Neural cell (in vitro differentiated cells): ENCODE results near the gene MADCAM1.

Source experiments
- CTCF ChIP-seq: fragments of 450-650 bp; IDR thresholded peaks from 2 replicates; pipeline ENCODE4 v1.5.1; 2014; ENCODE audit warnings: antibody characterized with exemption, mild to moderate bottlenecking, moderate library complexity; ENCODE audit not compliant: poor library complexity, severe bottlenecking
- EP300 ChIP-seq: fragments of 450-650 bp; conservative IDR thresholded peaks from 2 replicates; pipeline ENCODE4 v1.6.1; 2014; ENCODE audit warnings: antibody characterized with exemption, mild to moderate bottlenecking, moderate library complexity; ENCODE audit not compliant: poor library complexity, severe bottlenecking
- EZH2 ChIP-seq: fragments of 200-600, 300-800 bp; shearing (Covaris generic), sonication (generic); IDR thresholded peaks from 2 replicates; pipeline ENCODE4 v1.6.1; 2014; ENCODE audit warnings: antibody characterized with exemption, low read length, borderline replicate concordance, mild to moderate bottlenecking; ENCODE audit not compliant: insufficient read depth, poor library complexity, severe bottlenecking
- MXI1 ChIP-seq: fragments of 450-650 bp; conservative IDR thresholded peaks from 2 replicates; pipeline ENCODE4 v1.6.1; 2014; ENCODE audit warnings: antibody characterized with exemption, mild to moderate bottlenecking; ENCODE audit not compliant: poor library complexity, severe bottlenecking
- POLR2AphosphoS5 ChIP-seq: IDR thresholded peaks from 2 replicates; pipeline ENCODE4 v1.6.1; 2012
- RAD21 ChIP-seq: fragments of 450-650 bp; conservative IDR thresholded peaks from 2 replicates; pipeline ENCODE4 v1.6.1; 2014; ENCODE audit warnings: antibody characterized with exemption, mild to moderate bottlenecking, moderate library complexity
- REST ChIP-seq: IDR thresholded peaks from 2 replicates; pipeline ENCODE4 v1.6.1; 2012; ENCODE audit warnings: borderline replicate concordance
- SMC3 ChIP-seq: fragments of 450-650 bp; conservative IDR thresholded peaks from 2 replicates; pipeline ENCODE4 v1.6.1; 2014; ENCODE audit warnings: antibody characterized with exemption, mild to moderate bottlenecking, moderate library complexity; ENCODE audit not compliant: poor library complexity
- TAF1 ChIP-seq: IDR thresholded peaks from 2 replicates; pipeline ENCODE4 v1.6.1; 2012; ENCODE audit warnings: low read depth

GRCh38 chr19:525029-525428, 28.7 kb downstream of the MADCAM1 start:
- TF ChIP-seq CTCF: no peak
- TF ChIP-seq EZH2: no peak
- no peak for TF ChIP-seq SMC3
- TF ChIP-seq RAD21: no peak
- no peak for TF ChIP-seq EP300
- no peak for TF ChIP-seq MXI1
- TF ChIP-seq POLR2AphosphoS5: no peak
- TF ChIP-seq REST: no peak
- TF ChIP-seq TAF1: no peak
